Trophoblast cell (in vitro differentiated cells and primary cell): ENCODE measurements around the gene HSD17B14.

Source experiments
- DNase-seq, 2 donors: peaks; one replicate each; pipeline ENCODE4 v3.0.0-alpha.2; 2016
- H2AFZ ChIP-seq: 2 replicates; pipeline ENCODE4 v1.6.1; 2013; ENCODE audit warnings: low read length, moderate library complexity, mild to moderate bottlenecking; ENCODE audit not compliant: insufficient read depth, poor library complexity
- H2AK5ac ChIP-seq: 2 replicates; pipeline ENCODE4 v1.6.1; 2013; ENCODE audit warnings: mild to moderate bottlenecking, low read length
- H2BK120ac ChIP-seq: 2 replicates; pipeline ENCODE4 v1.6.1; 2013; ENCODE audit warnings: low read length, mild to moderate bottlenecking, moderate library complexity; ENCODE audit not compliant: insufficient read depth, poor library complexity
- H2BK12ac ChIP-seq: 2 replicates; pipeline ENCODE4 v1.6.1; 2013; ENCODE audit warnings: mild to moderate bottlenecking, low read length, moderate library complexity
- H2BK5ac ChIP-seq: 2 replicates; pipeline ENCODE4 v1.6.1; 2013; ENCODE audit warnings: low read length, low read depth, moderate library complexity, mild to moderate bottlenecking; ENCODE audit not compliant: poor library complexity
- H3K14ac ChIP-seq: 2 replicates; pipeline ENCODE4 v1.6.1; 2013; ENCODE audit warnings: mild to moderate bottlenecking, low read length
- H3K18ac ChIP-seq: 2 replicates; pipeline ENCODE4 v1.6.1; 2013; ENCODE audit warnings: mild to moderate bottlenecking, low read length
- H3K23ac ChIP-seq: 2 replicates; pipeline ENCODE4 v1.6.1; 2013; ENCODE audit warnings: low read length
- H3K27ac ChIP-seq: 2 replicates; pipeline ENCODE4 v1.5.1; 2013; ENCODE audit warnings: low read depth, mild to moderate bottlenecking, inconsistent platforms, low read length, moderate library complexity
- H3K27me3 ChIP-seq: 2 replicates; pipeline ENCODE4 v1.6.1; 2013; ENCODE audit warnings: inconsistent platforms, mild to moderate bottlenecking, low read length, moderate library complexity; ENCODE audit not compliant: insufficient read depth
- H3K36me3 ChIP-seq, 2 experiments: 1 replicate in 1 of 2; 2 replicates in 1 of 2; pipeline ENCODE4 v1.6.1; 2013; ENCODE audit warnings: low read length in 2 of 2, mild to moderate bottlenecking in 2 of 2, moderate library complexity in 1 of 2; ENCODE audit not compliant: insufficient read depth in 2 of 2, control insufficient read depth in 1 of 2
- H3K4ac ChIP-seq: 2 replicates; pipeline ENCODE4 v1.6.1; 2013; ENCODE audit warnings: low read depth, mild to moderate bottlenecking, low read length, moderate library complexity
- H3K4me1 ChIP-seq, 2 experiments: 1 replicate in 1 of 2; 2 replicates in 1 of 2; pipeline ENCODE4 v1.6.1; 2013; ENCODE audit warnings: low read length in 2 of 2, mild to moderate bottlenecking in 2 of 2, moderate library complexity in 1 of 2; ENCODE audit not compliant: insufficient read depth in 2 of 2, control insufficient read depth in 1 of 2
- H3K4me2 ChIP-seq: 2 replicates; pipeline ENCODE4 v1.6.1; 2013; ENCODE audit warnings: inconsistent platforms, mild to moderate bottlenecking, low read length, moderate library complexity
- H3K4me3 ChIP-seq: 2 replicates; pipeline ENCODE4 v1.5.1; 2013; ENCODE audit warnings: mild to moderate bottlenecking, low read depth, low read length, inconsistent platforms
- H3K79me1 ChIP-seq: one replicate; pipeline ENCODE4 v1.6.1; 2013; ENCODE audit warnings: low read length
- H3K79me2 ChIP-seq: 2 replicates; pipeline ENCODE4 v1.6.1; 2013; ENCODE audit warnings: low read length, mild to moderate bottlenecking; ENCODE audit not compliant: control insufficient read depth, insufficient read depth, poor library complexity
- H3K9ac ChIP-seq: 2 replicates; pipeline ENCODE4 v1.6.1; 2013; ENCODE audit warnings: mild to moderate bottlenecking, low read length
- H3K9me3 ChIP-seq: 2 replicates; pipeline ENCODE4 v1.6.1; 2013; ENCODE audit warnings: low read depth, mild to moderate bottlenecking, control low read depth, inconsistent platforms, low read length; ENCODE audit not compliant: insufficient read depth
- H4K12ac ChIP-seq: 2 replicates; pipeline ENCODE4 v1.6.1; 2013; ENCODE audit warnings: low read depth, mild to moderate bottlenecking, low read length, moderate library complexity
- H4K8ac ChIP-seq: 2 replicates; pipeline ENCODE4 v1.6.1; 2013; ENCODE audit warnings: low read depth, mild to moderate bottlenecking, low read length, moderate library complexity
- H4K91ac ChIP-seq: one replicate; pipeline ENCODE4 v1.6.1; 2013; ENCODE audit warnings: low read depth, mild to moderate bottlenecking, low read length, moderate library complexity
- WGBS: extraction: QIAGEN DNeasy Blood & Tissue Kit; methylation state at CpG from one replicate; pipeline ENCODE4 v1.1.7; 2013; ENCODE audit warnings: missing lambda C conversion rate; ENCODE audit not compliant: insufficient read length, insufficient coverage; ENCODE audit errors: extremely low coverage; 5-methylcytosine and 5-hydroxymethylcytosine counted together

The HSD17B14 gene

DNA sequence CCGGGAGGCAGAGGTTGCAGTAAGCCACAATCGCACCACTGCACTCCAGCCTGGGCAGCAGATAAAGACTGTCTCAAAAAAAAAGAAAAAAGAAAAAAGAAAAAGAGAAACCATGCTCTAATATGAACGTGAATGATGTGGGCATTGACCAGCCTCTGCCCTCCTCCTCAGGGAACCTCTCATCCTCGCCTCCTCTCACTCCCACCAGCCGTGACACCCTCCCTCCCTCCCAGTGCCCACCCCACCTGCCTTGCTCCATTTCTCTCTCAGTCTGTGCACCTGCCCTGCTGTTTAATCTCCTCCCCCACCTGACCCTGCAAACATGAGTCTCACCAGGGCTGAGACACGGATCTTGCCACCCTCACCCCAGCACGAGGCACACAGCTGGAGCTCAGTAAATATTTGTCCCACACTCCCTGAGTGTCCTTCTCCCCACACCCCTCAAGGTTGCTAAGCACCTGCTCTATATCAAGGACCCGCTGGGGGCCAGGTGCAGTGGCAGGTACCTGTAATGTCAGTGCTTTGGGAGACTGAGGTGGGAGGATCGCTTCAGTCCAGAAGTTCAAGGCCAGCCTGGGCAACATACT lies 18.0 kb downstream of the HSD17B14 start:
- H2AK5ac ChIP-seq: no peak overlapping the region
- WGBS: no CpG with 5 or more reads among the region's 9 CpGs
- no peak overlapping the region for H2BK120ac ChIP-seq
- H3K79me2 ChIP-seq: no peaks in the 10 kb centered on the region
- H4K8ac ChIP-seq: no peak overlapping the region
- H3K79me1 ChIP-seq: no peaks in the 10 kb centered on the region
- no peaks in the 10 kb centered on the region for H3K36me3 ChIP-seq
- no peak overlapping the region for H3K4ac ChIP-seq
- no peaks in the 10 kb centered on the region for H3K4me1 ChIP-seq
- no peak overlapping the region for H3K27ac ChIP-seq
- H3K18ac ChIP-seq: no peak overlapping the region
- no peak overlapping the region for H3K4me3 ChIP-seq
- H3K27me3 ChIP-seq: no peaks in the 10 kb centered on the region
- H4K91ac ChIP-seq: no peak overlapping the region
- H3K14ac ChIP-seq: no peak overlapping the region
- peaks cover 5% of the 10 kb centered on the region for H3K9me3 ChIP-seq
- no peak overlapping the region for H3K23ac ChIP-seq
- no peak overlapping the region for H2AFZ ChIP-seq
- H4K12ac ChIP-seq: no peak overlapping the region
- no peak overlapping the region for H3K9ac ChIP-seq
- H3K4me2 ChIP-seq: no peak overlapping the region
- no peak for DNase-seq
- no peak overlapping the region for H2BK12ac ChIP-seq
- H2BK5ac ChIP-seq: no peak overlapping the region

DNA sequence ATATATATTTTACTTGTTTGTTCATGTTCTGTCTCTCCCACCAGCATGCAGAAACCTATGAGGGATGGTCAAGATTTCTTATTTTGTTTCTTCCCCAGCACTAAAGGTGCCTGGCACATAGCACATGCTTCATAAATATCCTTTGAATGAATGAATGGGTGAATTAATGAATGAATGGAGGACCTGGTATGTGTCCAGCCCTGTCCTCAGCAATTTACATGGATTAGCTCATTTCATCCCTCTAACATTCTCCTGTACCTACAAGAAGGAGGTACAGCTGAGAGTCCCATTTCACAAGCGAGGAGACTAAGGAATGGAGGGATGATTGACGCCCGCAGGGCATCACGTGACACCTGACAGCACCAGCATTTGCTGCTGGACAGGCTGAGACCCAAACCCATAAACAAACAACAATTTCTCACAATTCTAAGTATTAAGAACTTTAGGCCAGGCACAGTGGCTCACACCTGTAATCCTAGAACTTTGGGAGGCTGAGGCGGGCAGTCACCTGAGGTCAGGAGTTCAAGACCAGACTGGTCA lies 18.6 kb downstream of the HSD17B14 start:
- DNase-seq: peak; percentile 78 to 90
- Histone ChIP-seq H3K36me3 (no peaks in the 10 kb centered on the region), H3K9me3 (peaks cover 5% of the 10 kb centered on the region), H2AFZ (no peak overlapping the region), H3K4me3 (no peak overlapping the region), H3K14ac (no peak overlapping the region), H2BK12ac (no peak overlapping the region), H3K23ac (no peak overlapping the region), H4K91ac (no peak overlapping the region), H3K18ac (no peak overlapping the region), H3K27ac (no peak overlapping the region), H3K79me2 (no peaks in the 10 kb centered on the region), H3K4me1 (peaks cover 0 to under 1% of the 10 kb centered on the region in 2 experiments), H3K4me2 (no peak overlapping the region), H2AK5ac (no peak overlapping the region), H3K9ac (no peak overlapping the region), H4K8ac (no peak overlapping the region), H3K79me1 (no peaks in the 10 kb centered on the region), H4K12ac (no peak overlapping the region), H3K27me3 (no peaks in the 10 kb centered on the region), H2BK5ac (no peak overlapping the region), H3K4ac (no peak overlapping the region), H2BK120ac (no peak overlapping the region)
- no CpG with 5 or more reads among the region's 5 CpGs for WGBS

DNA sequence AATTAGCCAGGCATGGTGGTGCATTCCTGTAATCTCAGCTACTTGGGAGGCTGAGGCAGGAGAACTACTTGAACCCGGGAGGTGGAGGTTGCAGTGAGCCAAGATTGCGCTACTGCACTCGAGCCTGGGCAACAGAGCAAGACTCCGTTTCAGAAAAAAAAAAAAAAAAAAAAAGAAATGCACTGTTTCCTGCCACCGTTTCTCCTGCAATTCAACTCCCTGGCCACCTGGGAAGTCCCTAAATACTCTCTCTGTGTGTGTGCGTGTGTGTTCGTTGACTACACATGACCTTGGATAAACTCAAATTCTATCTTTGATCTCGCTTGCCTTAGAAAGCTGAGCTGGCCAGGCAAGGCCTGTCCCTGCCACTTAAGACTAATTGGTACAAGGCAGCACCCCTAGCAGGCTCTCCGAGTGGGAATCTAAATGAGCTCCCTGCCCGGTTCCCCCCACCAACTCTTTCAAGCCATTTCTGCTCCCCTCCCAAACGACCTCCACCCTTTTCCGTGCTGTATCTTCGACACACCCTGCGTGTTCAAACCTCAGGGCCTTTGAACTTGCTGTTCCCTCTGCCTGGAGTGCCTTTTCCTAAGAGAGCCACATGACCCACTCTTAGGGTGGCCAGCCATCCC lies 20.3 kb downstream of the HSD17B14 start:
- no peak overlapping the region for H3K4me2 ChIP-seq
- WGBS: no CpG with 5 or more reads among the region's 14 CpGs
- H4K8ac ChIP-seq: no peak overlapping the region

DNA sequence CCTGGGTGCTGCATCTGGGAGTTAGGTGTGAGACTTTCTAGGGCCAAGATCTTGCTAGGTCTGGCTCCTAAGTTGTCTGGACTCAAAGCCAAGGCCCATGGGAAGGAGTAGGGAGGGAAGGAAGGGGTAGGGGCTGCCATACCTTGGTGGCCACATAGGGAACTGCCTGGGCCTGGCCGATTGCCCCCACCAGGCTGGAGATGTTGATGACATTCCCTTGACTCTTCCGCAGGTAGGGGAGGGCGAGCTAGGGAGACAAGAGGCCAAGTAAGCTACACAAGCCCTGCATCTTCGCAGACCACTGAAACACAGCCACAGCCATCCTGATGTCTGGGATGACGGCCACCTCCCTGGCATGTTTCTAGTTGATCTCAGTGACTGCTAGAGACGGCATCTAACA lies 21.4 kb downstream of the HSD17B14 start:
- H2AK5ac ChIP-seq: no peak overlapping the region
- peaks cover 2% of the 10 kb centered on the region for H3K79me1 ChIP-seq
- no peak overlapping the region for H3K23ac ChIP-seq
- no peak for DNase-seq
- H3K36me3 ChIP-seq: no peaks in the 10 kb centered on the region
- H3K4me3 ChIP-seq: no peak overlapping the region
- H3K4ac ChIP-seq: no peak overlapping the region
- H2BK5ac ChIP-seq: no peak overlapping the region
- H2BK12ac ChIP-seq: no peak overlapping the region
- H3K18ac ChIP-seq: no peak overlapping the region
- no peak overlapping the region for H3K27ac ChIP-seq
- peaks cover under 1% of the 10 kb centered on the region for H3K9me3 ChIP-seq
- no CpG with 5 or more reads among the region's 6 CpGs for WGBS
- no peaks in the 10 kb centered on the region for H3K79me2 ChIP-seq
- no peak overlapping the region for H4K91ac ChIP-seq
- no peak overlapping the region for H4K8ac ChIP-seq
- no peak overlapping the region for H2BK120ac ChIP-seq
- peaks cover 0 to 8% of the 10 kb centered on the region in 2 experiments for H3K4me1 ChIP-seq
- no peak overlapping the region for H4K12ac ChIP-seq
- H3K27me3 ChIP-seq: no peaks in the 10 kb centered on the region
- H3K4me2 ChIP-seq: no peak overlapping the region
- H3K9ac ChIP-seq: no peak overlapping the region
- no peak overlapping the region for H3K14ac ChIP-seq
- no peak overlapping the region for H2AFZ ChIP-seq

More for the DNA sequence above, 20.3 kb downstream of the HSD17B14 start:
- H3K79me2 ChIP-seq: no peaks in the 10 kb centered on the region
- peaks cover 0 to 8% of the 10 kb centered on the region in 2 experiments for H3K4me1 ChIP-seq
- no peaks in the 10 kb centered on the region for H3K79me1 ChIP-seq
- H3K4ac ChIP-seq: no peak overlapping the region
- no peak overlapping the region for H3K23ac ChIP-seq
- H3K27ac ChIP-seq: no peak overlapping the region
- H3K9me3 ChIP-seq: peaks cover 2% of the 10 kb centered on the region
- H4K91ac ChIP-seq: no peak overlapping the region
- no peak overlapping the region for H2AK5ac ChIP-seq
- H3K18ac ChIP-seq: no peak overlapping the region
- H2AFZ ChIP-seq: no peak overlapping the region
- H3K4me3 ChIP-seq: no peak overlapping the region
- DNase-seq: peak; percentile 42 to 75
- H4K12ac ChIP-seq: no peak overlapping the region
- H3K14ac ChIP-seq: no peak overlapping the region
- no peaks in the 10 kb centered on the region for H3K36me3 ChIP-seq
- no peaks in the 10 kb centered on the region for H3K27me3 ChIP-seq
- no peak overlapping the region for H3K9ac ChIP-seq
- no peak overlapping the region for H2BK120ac ChIP-seq
- H2BK5ac ChIP-seq: no peak overlapping the region
- no peak overlapping the region for H2BK12ac ChIP-seq
